WERI-Rb-1 (cell line): ENCODE data around the gene ATG4C.

Experiments used
- DNase-seq: peaks from one replicate; pipeline ENCODE4 v3.0.0-alpha.2; 2020
- H3K27ac ChIP-seq: fragments of 250-450 bp; sonication (Bioruptor Pico); 2 replicates; pipeline ENCODE4 v1.5.1; 2020; ENCODE audit warnings: mild to moderate bottlenecking, moderate library complexity
- H3K27me3 ChIP-seq: fragments of 250-450 bp; sonication (Bioruptor Pico); 2 replicates; pipeline ENCODE4 v1.5.1; 2021; ENCODE audit warnings: mild to moderate bottlenecking, low read depth, moderate library complexity; ENCODE audit not compliant: insufficient read depth, severe bottlenecking
- H3K36me3 ChIP-seq: fragments of 250-450 bp; sonication (Bioruptor Pico); 2 replicates; pipeline ENCODE4 v1.5.1; 2020; ENCODE audit warnings: mild to moderate bottlenecking, moderate library complexity
- H3K4me3 ChIP-seq: 2 replicates; pipeline ENCODE4 v1.5.1; 2011; ENCODE audit warnings: low read depth, mild to moderate bottlenecking, control low read depth, low read length
- H3K9me3 ChIP-seq: fragments of 250-450 bp; sonication (Bioruptor Pico); 2 replicates; pipeline ENCODE4 v1.5.1; 2021; ENCODE audit warnings: mild to moderate bottlenecking, moderate library complexity; ENCODE audit not compliant: severe bottlenecking
- TF ChIP-seq, protein P1 (sequence below): IDR thresholded peaks from 2 replicates; pipeline ENCODE4 v1.5.1; 2011; ENCODE audit warnings: low read depth, mild to moderate bottlenecking, control low read depth, inconsistent platforms, low read length

The ATG4C gene

DNA sequence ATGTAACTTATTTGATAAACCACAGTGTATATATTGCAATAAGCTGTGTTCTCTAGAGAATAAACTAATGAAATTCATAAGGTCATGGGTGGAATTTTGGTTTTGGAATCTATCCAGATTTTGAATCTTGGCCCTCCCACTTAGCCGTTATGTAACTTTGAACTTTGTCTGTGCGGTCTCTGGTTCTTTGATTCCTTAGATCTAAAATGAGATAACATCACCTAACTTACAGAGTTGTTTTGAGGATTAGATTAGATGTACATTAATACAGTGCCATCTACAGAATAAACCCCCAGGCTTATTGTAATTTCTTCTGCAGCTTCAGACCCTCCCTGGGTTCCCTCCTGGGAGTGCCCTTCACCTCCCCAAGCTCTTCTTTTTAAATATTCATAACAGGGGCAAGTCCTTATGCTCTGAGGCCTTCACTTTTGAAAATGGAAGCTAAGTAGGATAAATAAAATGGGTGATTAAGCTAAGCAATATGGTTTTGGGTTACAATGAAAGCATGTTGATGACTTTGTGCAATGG lies 124.3 kb downstream of the ATG4C start:
- Histone ChIP-seq H3K27ac (no peak overlapping the region), H3K36me3 (no peaks in the 10 kb centered on the region), H3K9me3 (no peaks in the 10 kb centered on the region), H3K27me3 (no peaks in the 10 kb centered on the region), H3K4me3 (no peak overlapping the region)
- TF ChIP-seq, protein P1, sequence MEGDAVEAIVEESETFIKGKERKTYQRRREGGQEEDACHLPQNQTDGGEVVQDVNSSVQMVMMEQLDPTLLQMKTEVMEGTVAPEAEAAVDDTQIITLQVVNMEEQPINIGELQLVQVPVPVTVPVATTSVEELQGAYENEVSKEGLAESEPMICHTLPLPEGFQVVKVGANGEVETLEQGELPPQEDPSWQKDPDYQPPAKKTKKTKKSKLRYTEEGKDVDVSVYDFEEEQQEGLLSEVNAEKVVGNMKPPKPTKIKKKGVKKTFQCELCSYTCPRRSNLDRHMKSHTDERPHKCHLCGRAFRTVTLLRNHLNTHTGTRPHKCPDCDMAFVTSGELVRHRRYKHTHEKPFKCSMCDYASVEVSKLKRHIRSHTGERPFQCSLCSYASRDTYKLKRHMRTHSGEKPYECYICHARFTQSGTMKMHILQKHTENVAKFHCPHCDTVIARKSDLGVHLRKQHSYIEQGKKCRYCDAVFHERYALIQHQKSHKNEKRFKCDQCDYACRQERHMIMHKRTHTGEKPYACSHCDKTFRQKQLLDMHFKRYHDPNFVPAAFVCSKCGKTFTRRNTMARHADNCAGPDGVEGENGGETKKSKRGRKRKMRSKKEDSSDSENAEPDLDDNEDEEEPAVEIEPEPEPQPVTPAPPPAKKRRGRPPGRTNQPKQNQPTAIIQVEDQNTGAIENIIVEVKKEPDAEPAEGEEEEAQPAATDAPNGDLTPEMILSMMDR: no peak
- DNase-seq: no peak

DNA sequence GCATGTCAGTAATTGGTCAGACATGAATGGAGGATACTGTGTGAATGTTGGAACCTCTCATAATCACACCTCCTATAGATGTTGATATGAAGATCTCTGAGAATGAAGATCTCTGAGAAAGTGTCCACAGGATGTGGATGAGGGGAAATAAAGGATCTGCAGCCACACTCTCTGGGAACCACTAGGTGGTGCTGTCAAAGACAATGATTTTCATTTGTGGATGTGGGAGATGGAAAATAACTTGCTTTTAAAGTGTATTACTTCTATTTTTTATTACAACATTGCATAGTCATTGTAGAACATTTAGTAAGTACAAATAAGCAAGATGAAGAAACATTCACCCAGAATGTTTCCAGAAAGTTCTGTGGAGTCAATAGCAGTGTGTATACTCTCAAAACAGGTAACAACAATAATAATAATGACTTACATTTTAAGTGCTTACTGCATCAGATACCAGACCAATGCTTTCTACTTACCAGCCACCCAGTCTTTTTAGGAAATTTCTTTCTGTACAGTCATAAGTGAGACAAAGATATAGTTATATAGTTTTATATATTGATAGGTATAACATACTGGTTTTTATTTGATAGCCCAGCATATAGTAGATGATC lies 128.2 kb downstream of the ATG4C start:
- Histone ChIP-seq H3K27ac (no peak overlapping the region), H3K27me3 (no peaks in the 10 kb centered on the region), H3K9me3 (no peaks in the 10 kb centered on the region), H3K4me3 (no peak overlapping the region), H3K36me3 (no peaks in the 10 kb centered on the region)
- DNase-seq: no peak
- TF ChIP-seq, protein P1: peak; percentile 61
